Lower leg skin (tissue), 4 donors: ENCODE measurements around the gene PEAK1. TPM values are rescaled to one million over a fixed set of nuclear protein-coding genes. Genes with fewer than 3 reads are reported as not detected.

Experiments used
- DNase-seq, 2 donors: peaks; one replicate each; pipeline ENCODE4 v3.0.0-alpha.2; 2019; ENCODE audit warnings: low spot score in 2 of 2
- H3K4me3 ChIP-seq: fragments of 200-600 bp; sonication (generic); 2 replicates; pipeline ENCODE4 v1.5.1; 2017; ENCODE audit warnings: mild to moderate bottlenecking, low read depth; ENCODE audit not compliant: poor library complexity, severe bottlenecking
- CTCF ChIP-seq, 3 donors: fragments of 450-650 bp; IDR thresholded peaks; one replicate each; pipeline ENCODE4 v1.5.1; 2016; ENCODE audit warnings: antibody characterized with exemption in 3 of 3, mild to moderate bottlenecking in 3 of 3, moderate library complexity in 2 of 3
- POLR2A ChIP-seq, 2 donors: fragments of 450-650 bp; IDR thresholded peaks; one replicate each; pipeline ENCODE4 v1.6.1; 2016 to 2017; ENCODE audit warnings: antibody characterized with exemption in 2 of 2, mild to moderate bottlenecking in 1 of 2, moderate library complexity in 1 of 2
- WGBS, 2 donors: methylation state at CpG; one replicate each; pipeline ENCODE4 v1.1.5; 2018; 5-methylcytosine and 5-hydroxymethylcytosine counted together
- intact Hi-C: fragments of 100-400 bp; cut with DNase I; formaldehyde crosslinking; loops from one replicate; pipeline ENCODE4 v1.15.0; 2023; ENCODE audit warnings: low total_unique reads
- total RNA-seq, 4 donors: library from RNA; depleted of rRNA; stranded (reverse); fragments of >200 nt; gene quantifications; one replicate each; pipeline ENCODE4 v1.1.0, GENCODE V29; 2016

Gene PEAK1
- total RNA-seq, 4 donors from 2014 or later = 23.4 to 38.2 (median 31.0) TPM

DNA sequence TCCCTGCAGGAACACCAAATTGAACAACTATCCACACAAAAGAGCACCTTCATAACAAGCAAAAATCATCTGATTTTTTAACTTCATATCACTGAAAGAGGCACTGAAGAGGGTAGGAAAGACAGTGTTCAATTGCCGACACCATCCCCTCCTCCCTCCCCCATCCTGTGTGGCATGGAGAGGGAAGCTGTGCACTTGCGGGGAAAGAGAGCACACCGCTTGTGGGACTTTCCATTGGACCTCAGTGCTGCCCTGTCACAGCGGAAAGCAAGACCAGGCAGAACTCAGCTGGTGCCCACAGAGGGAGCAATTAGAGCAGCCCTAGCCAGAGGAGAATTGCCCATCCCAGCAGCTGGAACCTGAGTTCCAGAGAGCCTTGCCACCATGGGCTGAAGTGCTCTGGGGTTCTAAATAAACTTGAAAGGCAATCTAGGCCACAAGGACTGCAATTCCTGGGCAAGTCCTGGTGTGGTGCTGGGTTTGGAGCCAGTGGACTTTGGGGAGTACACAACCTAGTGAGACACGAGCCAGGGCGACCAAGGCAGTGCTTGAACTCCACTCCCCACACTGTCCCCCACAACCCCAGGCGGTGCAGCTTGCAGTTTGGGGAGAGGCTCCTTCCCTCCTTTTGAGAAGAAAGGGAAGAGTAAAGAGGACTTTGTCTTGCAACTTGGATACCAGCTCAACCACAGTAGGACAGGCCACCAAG is 27.0 kb downstream of the PEAK1 start:
- WGBS, 2 donors = 93 to 99% methylated on average over 7 of the region's 7 CpGs
- H3K4me3 ChIP-seq = no peak overlapping the region
- TF ChIP-seq POLR2A (IDR thresholded peaks at IDR 0.05) = no peak
- no peak for TF ChIP-seq CTCF (IDR thresholded peaks at IDR 0.05)
- intact Hi-C loops = no loop called here
- DNase-seq = no peak

GRCh38 chr15:77391372-77391951 is 28.4 kb downstream of the PEAK1 start:
- 86 to 91% methylated on average over 3 of the region's 3 CpGs for WGBS, 2 donors
- no peak for DNase-seq
- intact Hi-C loops = no loop called here
- no peak overlapping the region for H3K4me3 ChIP-seq
- no peak for TF ChIP-seq CTCF (IDR thresholded peaks at IDR 0.05)
- TF ChIP-seq POLR2A (IDR thresholded peaks at IDR 0.05) = no peak

DNA sequence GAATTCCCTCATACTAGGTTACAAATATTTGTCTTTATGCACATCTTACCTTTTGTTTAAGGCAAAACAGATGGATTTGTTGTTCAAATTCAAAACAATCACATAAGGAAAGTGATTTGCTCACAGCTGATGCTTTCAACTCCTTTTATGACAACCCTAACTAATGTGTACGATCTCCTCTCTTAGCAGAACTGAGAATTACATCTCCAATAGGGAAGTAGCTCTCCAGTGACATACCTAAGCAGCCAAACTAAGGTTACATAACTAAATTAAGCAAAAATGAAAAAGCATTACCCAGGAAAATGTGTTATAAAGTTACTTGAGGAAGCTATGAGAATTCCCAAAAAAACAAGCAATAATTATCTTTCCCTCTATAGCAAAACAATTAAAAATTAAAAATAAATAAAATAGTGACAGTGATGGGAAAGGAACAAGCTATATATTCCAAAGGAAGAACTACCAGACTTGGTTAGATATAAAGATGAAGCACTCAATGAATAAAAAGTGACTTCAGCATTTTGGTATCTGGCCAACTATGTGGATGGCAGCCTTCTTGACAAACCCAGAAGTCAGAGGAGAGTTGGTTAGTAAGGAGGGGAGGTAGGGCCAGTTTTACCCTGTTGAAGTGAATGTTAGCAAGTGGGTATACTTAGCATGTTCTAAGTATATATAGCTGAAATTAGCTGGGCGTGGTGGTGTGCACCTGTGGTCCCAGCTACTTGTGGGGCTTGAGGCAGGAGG is 32.4 kb downstream of the PEAK1 start:
- no peak for TF ChIP-seq CTCF (IDR thresholded peaks at IDR 0.05)
- 83 to 92% methylated on average over 2 of the region's 2 CpGs for WGBS, 2 donors
- no peak overlapping the region for H3K4me3 ChIP-seq
- no peak for DNase-seq
- intact Hi-C loops = no loop called here

DNA sequence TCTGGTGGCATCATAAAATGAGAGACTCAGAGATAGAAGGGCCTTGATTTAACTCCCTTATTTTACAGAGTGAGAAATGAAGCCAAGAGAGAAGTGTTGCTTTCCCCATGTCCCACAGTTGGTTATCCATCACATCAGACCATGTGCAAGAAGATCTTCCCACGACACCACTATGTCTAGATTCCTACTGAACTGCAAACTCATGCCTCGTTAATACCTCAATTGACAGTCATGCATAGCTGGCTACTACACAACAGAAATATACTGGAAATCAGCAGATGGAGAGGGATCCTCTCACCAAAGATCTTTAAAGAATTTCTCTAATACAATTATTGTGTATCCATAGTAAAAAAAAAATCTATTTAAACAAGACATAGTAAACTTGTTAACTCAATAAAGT is 33.3 kb downstream of the PEAK1 start:
- H3K4me3 ChIP-seq = no peak overlapping the region
- DNase-seq = no peak
- WGBS, 2 donors = 88 to 90% methylated on average over 2 of the region's 2 CpGs
- intact Hi-C loops = no loop called here
- no peak for TF ChIP-seq CTCF (IDR thresholded peaks at IDR 0.05)
- TF ChIP-seq POLR2A (IDR thresholded peaks at IDR 0.05) = no peak

DNA sequence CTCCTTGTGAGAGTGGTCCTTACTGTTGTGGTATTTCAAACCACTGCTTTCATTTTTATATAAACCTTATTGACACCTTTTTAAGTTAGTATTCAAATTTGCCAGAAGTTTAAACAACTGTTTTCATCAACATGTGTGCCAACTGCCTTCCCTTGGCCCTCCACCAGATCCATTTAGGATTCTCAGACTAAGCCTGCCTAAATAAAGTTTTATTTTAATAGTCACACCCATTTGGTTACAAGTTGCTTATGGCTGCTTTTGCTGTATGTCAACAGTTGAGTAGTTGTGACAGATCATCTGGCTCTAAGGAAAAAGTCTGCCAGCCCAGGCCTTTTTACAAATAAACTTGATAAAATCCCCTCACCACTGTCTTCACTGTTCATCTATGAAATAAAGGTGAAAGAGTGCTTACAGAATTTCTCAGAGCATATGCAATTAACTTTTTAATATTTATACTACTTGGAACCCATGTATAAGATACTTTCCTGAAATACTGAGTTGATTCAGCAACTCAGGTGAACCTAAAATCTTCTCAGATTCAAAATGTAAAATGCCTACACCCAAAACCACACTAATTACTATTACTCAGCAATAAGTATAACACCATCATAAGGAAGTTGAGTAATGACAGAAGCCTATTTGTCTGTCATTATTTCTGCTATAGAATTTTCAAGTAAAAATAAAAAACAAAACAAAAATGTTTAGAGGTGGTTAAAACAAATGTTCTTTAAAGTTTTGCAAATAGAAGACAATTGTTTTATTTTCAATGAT is 35.1 kb downstream of the PEAK1 start:
- intact Hi-C loops = no loop called here
- TF ChIP-seq POLR2A (IDR thresholded peaks at IDR 0.05) (no peak), CTCF (IDR thresholded peaks at IDR 0.05) (no peak)
- DNase-seq = no peak
- H3K4me3 ChIP-seq = no peak overlapping the region
